CD4-positive, alpha-beta T cell treated with Interferon gamma for 1 hour (primary cell): Measurements from ENCODE around the gene SMAD6.

Experiments
- DNase-seq: peaks from one replicate; pipeline ENCODE4 v3.0.0-alpha.2; 2020

SMAD6 gene

GRCh38 chr15:66704019-66704802, 2.2 kb downstream of the SMAD6 start:
- DNase-seq, result no peak

GRCh38 chr15:66704803-66705153, 2.7 kb downstream of the SMAD6 start:
- no peak for DNase-seq

- DNase-seq, result no peak
Observed at GRCh38 chr15:66705277-66706146, 3.5 kb downstream of the SMAD6 start.

- DNase-seq, result no peak
Observed at GRCh38 chr15:66706225-66706732, 4.2 kb downstream of the SMAD6 start.

GRCh38 chr15:66706840-66707239, 4.8 kb downstream of the SMAD6 start:
- no peak for DNase-seq

GRCh38 chr15:66707310-66708082, 5.5 kb downstream of the SMAD6 start:
- no peak for DNase-seq

- no peak for DNase-seq
Observed at GRCh38 chr15:66708389-66708788, 6.4 kb downstream of the SMAD6 start.

- DNase-seq, result no peak
Observed at GRCh38 chr15:66709884-66710283, 7.8 kb downstream of the SMAD6 start.

- no peak for DNase-seq
Observed at GRCh38 chr15:66711260-66711659, 9.2 kb downstream of the SMAD6 start.

GRCh38 chr15:66711862-66712261, 9.8 kb downstream of the SMAD6 start:
- DNase-seq, result no peak

- DNase-seq, result no peak
Observed at GRCh38 chr15:66713843-66714508, 11.9 kb downstream of the SMAD6 start.

GRCh38 chr15:66714543-66714981, 12.5 kb downstream of the SMAD6 start:
- no peak for DNase-seq

GRCh38 chr15:66715181-66715624, 13.2 kb downstream of the SMAD6 start:
- no peak for DNase-seq

- DNase-seq, result no peak
Observed at GRCh38 chr15:66715720-66716655, 14.0 kb downstream of the SMAD6 start.

- DNase-seq, result no peak
Observed at GRCh38 chr15:66716656-66717020, 14.6 kb downstream of the SMAD6 start.

GRCh38 chr15:66718220-66718988, 16.4 kb downstream of the SMAD6 start:
- no peak for DNase-seq

GRCh38 chr15:66719471-66719870, 17.4 kb downstream of the SMAD6 start:
- no peak for DNase-seq

GRCh38 chr15:66720206-66721010, 18.4 kb downstream of the SMAD6 start:
- no peak for DNase-seq

- no peak for DNase-seq
Observed at GRCh38 chr15:66721020-66721419, 19.0 kb downstream of the SMAD6 start.

GRCh38 chr15:66721501-66721937, 19.5 kb downstream of the SMAD6 start:
- DNase-seq, result no peak
